WTC11 (cell line): ENCODE data around the gene UBE2R2. TPM values are rescaled to one million over a fixed set of nuclear protein-coding genes. Genes with fewer than 3 reads are reported as not detected.

Source experiments
- ATAC-seq: fragments of 200-7000 bp; cut with Tn5 transposase; 2 replicates; pipeline ENCODE4 v1.10.0; 2021; ENCODE audit warnings: mild to moderate bottlenecking, moderate library complexity
- CTCF ChIA-PET: fragments of 300-600 bp; sonication (Branson Sonifier 250); formaldehyde crosslinking; loops from one replicate; lab custom pipeline; 2021; ENCODE audit warnings: antibody characterized with exemption; lab: Charles Lee
- POLR2A ChIA-PET: fragments of 350-600 bp; sonication (Branson Sonifier 250); formaldehyde crosslinking; loops from one replicate; lab custom pipeline; 2021; ENCODE audit warnings: antibody characterized with exemption; lab: Charles Lee
- DNase-seq: peaks from one replicate; pipeline ENCODE4 v3.0.0; 2021; ENCODE audit warnings: low spot score
- H3K27ac Mint-ChIP-seq: 2 replicates; pipeline ENCODE4 v1.8.0; 2021; ENCODE audit warnings: mixed read lengths
- H3K27me3 Mint-ChIP-seq: 2 replicates; pipeline ENCODE4 v1.8.0; 2021; ENCODE audit warnings: low read depth, mild to moderate bottlenecking, moderate library complexity, mixed read lengths
- H3K36me3 Mint-ChIP-seq: 2 replicates; pipeline ENCODE4 v1.8.0; 2021; ENCODE audit warnings: mixed read lengths
- H3K4me1 Mint-ChIP-seq: 2 replicates; pipeline ENCODE4 v1.8.0; 2022; ENCODE audit warnings: mixed read lengths
- H3K4me3 Mint-ChIP-seq: 2 replicates; pipeline ENCODE4 v1.8.0; 2021; ENCODE audit warnings: mild to moderate bottlenecking, moderate library complexity, mixed read lengths
- H3K9me3 Mint-ChIP-seq: 2 replicates; pipeline ENCODE4 v1.8.0; 2021; ENCODE audit warnings: mixed read lengths
- FOXK1 ChIP-seq: sonication (generic); formaldehyde crosslinking; IDR thresholded peaks from 2 replicates; pipeline ENCODE4 v1.8.0; 2022; ENCODE audit warnings: mild to moderate bottlenecking, moderate library complexity, missing genetic modification reagents
- FOXP1 ChIP-seq: sonication (generic); formaldehyde crosslinking; IDR thresholded peaks from 2 replicates; pipeline ENCODE4 v1.8.0; 2022; ENCODE audit warnings: missing genetic modification reagents, mild to moderate bottlenecking, moderate library complexity, borderline replicate concordance
- JAZF1 ChIP-seq: fragments of 250-450 bp; sonication (Bioruptor Pico); IDR thresholded peaks from 2 replicates; pipeline ENCODE4 v1.9.0; 2021; ENCODE audit warnings: moderate library complexity, mild to moderate bottlenecking, inconsistent platforms
- KAT7 ChIP-seq: sonication (generic); formaldehyde crosslinking; IDR thresholded peaks from 2 replicates; pipeline ENCODE4 v1.8.1; 2023; ENCODE audit warnings: missing genetic modification reagents, mild to moderate bottlenecking, borderline replicate concordance
- MXD4 ChIP-seq: fragments of 250-450 bp; sonication (Bioruptor Pico); IDR thresholded peaks from 2 replicates; pipeline ENCODE4 v1.8.0; 2021; ENCODE audit warnings: mild to moderate bottlenecking, moderate library complexity, borderline replicate concordance
- NFE2L1 ChIP-seq: sonication (generic); formaldehyde crosslinking; IDR thresholded peaks from 2 replicates; pipeline ENCODE4 v1.8.1; 2023; ENCODE audit warnings: missing genetic modification reagents
- NR3C1 ChIP-seq: sonication (generic); formaldehyde crosslinking; conservative IDR thresholded peaks from 2 replicates; pipeline ENCODE4 v1.8.1; 2023; ENCODE audit warnings: low read depth, mild to moderate bottlenecking, missing genetic modification reagents
- USF1 ChIP-seq: sonication (generic); formaldehyde crosslinking; IDR thresholded peaks from 2 replicates; pipeline ENCODE4 v1.8.0; 2022; ENCODE audit warnings: mild to moderate bottlenecking, missing genetic modification reagents
- ZNF121 ChIP-seq: sonication (generic); formaldehyde crosslinking; IDR thresholded peaks from 2 replicates; pipeline ENCODE4 v1.8.0; 2023; ENCODE audit warnings: missing genetic modification reagents
- ZNF512 ChIP-seq: sonication (generic); formaldehyde crosslinking; IDR thresholded peaks from 2 replicates; pipeline ENCODE4 v1.8.1; 2022; ENCODE audit warnings: missing genetic modification reagents, borderline replicate concordance
- total RNA-seq: library from RNA; stranded (reverse); gene quantifications from 3 replicates; pipeline ENCODE4 v1.2.3, GENCODE V29; 2021
- TF ChIP-seq, protein P1 (sequence below): sonication (generic); formaldehyde crosslinking; IDR thresholded peaks from 2 replicates; pipeline ENCODE4 v1.8.1; 2023; ENCODE audit warnings: mild to moderate bottlenecking, missing genetic modification reagents, moderate library complexity
- TF ChIP-seq, protein P2 (sequence below): sonication (generic); formaldehyde crosslinking; conservative IDR thresholded peaks from 2 replicates; pipeline ENCODE4 v1.8.1; 2022; ENCODE audit warnings: mild to moderate bottlenecking, missing genetic modification reagents
- TF ChIP-seq, protein P3 (sequence below): sonication (generic); formaldehyde crosslinking; IDR thresholded peaks from 2 replicates; pipeline ENCODE4 v1.8.1; 2023; ENCODE audit warnings: mild to moderate bottlenecking, missing genetic modification reagents

Gene UBE2R2
- total RNA-seq, 1 experiment from 2014 or later: 45.0 TPM

GRCh38 chr9:33906769-33907168, 89.8 kb downstream of the UBE2R2 start:
- ATAC-seq: no peak
- no peaks in the 10 kb centered on the region for H3K27me3 Mint-ChIP-seq
- TF ChIP-seq ZNF121 (CRISPR knock-in tag): no peak
- POLR2A ChIA-PET: no interaction called here
- H3K9me3 Mint-ChIP-seq: no peaks in the 10 kb centered on the region
- DNase-seq: no peak
- CTCF ChIA-PET: interaction anchor here (0.6 to 1.1 kb wide), 2 partner anchors 18 to 53 kb away, joined by 3 to 4 read pairs; no protein-coding TSS in a partner anchor
- no peak overlapping the region for H3K27ac Mint-ChIP-seq
- H3K4me1 Mint-ChIP-seq: peaks cover 16% of the 10 kb centered on the region
- no peak overlapping the region for H3K4me3 Mint-ChIP-seq
- H3K36me3 Mint-ChIP-seq: peaks cover 8% of the 10 kb centered on the region

- CTCF ChIA-PET: interaction anchor here (0.6 to 1.1 kb wide), 2 partner anchors 17 to 54 kb away, joined by 3 to 4 read pairs; no protein-coding TSS in a partner anchor
- H3K27ac Mint-ChIP-seq: 0 out of 2 replicates have a peak overlapping the region, but pooled peaks have one; percentile 1
These were observed 90.4 kb downstream of the UBE2R2 start for GRCh38 chr9:33907347-33907746.

GRCh38 chr9:33908114-33908513, 91.2 kb downstream of the UBE2R2 start:
- H3K4me1 Mint-ChIP-seq: peaks cover 14% of the 10 kb centered on the region
- POLR2A ChIA-PET: no interaction called here
- CTCF ChIA-PET: no interaction called here
- peak overlapping the region; percentile 51; the same call in 1 of the 2 replicates for H3K27ac Mint-ChIP-seq
- no peaks in the 10 kb centered on the region for H3K27me3 Mint-ChIP-seq
- DNase-seq: no peak
- ATAC-seq: peak; percentile 56
- H3K4me3 Mint-ChIP-seq: no peak overlapping the region
- H3K36me3 Mint-ChIP-seq: peaks cover 12% of the 10 kb centered on the region
- H3K9me3 Mint-ChIP-seq: no peaks in the 10 kb centered on the region
- TF ChIP-seq, protein P1, sequence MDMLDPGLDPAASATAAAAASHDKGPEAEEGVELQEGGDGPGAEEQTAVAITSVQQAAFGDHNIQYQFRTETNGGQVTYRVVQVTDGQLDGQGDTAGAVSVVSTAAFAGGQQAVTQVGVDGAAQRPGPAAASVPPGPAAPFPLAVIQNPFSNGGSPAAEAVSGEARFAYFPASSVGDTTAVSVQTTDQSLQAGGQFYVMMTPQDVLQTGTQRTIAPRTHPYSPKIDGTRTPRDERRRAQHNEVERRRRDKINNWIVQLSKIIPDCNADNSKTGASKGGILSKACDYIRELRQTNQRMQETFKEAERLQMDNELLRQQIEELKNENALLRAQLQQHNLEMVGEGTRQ (CRISPR knock-in tag): 0 out of 2 replicates have a peak, but pooled peaks have one; percentile 33
- TF ChIP-seq NR3C1 (CRISPR knock-in tag) (no peak), FOXP1 (no peak)
- TF ChIP-seq, protein P2, sequence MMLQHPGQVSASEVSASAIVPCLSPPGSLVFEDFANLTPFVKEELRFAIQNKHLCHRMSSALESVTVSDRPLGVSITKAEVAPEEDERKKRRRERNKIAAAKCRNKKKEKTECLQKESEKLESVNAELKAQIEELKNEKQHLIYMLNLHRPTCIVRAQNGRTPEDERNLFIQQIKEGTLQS (CRISPR knock-in tag): no peak

More at GRCh38 chr9:33907347-33907746, 90.4 kb downstream of the UBE2R2 start:
- POLR2A ChIA-PET: no interaction called here
- ATAC-seq: no peak
- no peak for TF ChIP-seq KAT7 (CRISPR knock-in tag)
- no peak for TF ChIP-seq MXD4
- TF ChIP-seq, protein P3, sequence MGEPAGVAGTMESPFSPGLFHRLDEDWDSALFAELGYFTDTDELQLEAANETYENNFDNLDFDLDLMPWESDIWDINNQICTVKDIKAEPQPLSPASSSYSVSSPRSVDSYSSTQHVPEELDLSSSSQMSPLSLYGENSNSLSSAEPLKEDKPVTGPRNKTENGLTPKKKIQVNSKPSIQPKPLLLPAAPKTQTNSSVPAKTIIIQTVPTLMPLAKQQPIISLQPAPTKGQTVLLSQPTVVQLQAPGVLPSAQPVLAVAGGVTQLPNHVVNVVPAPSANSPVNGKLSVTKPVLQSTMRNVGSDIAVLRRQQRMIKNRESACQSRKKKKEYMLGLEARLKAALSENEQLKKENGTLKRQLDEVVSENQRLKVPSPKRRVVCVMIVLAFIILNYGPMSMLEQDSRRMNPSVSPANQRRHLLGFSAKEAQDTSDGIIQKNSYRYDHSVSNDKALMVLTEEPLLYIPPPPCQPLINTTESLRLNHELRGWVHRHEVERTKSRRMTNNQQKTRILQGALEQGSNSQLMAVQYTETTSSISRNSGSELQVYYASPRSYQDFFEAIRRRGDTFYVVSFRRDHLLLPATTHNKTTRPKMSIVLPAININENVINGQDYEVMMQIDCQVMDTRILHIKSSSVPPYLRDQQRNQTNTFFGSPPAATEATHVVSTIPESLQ (CRISPR knock-in tag): no peak
- TF ChIP-seq JAZF1: no peak
- peaks cover 10% of the 10 kb centered on the region for H3K36me3 Mint-ChIP-seq
- H3K9me3 Mint-ChIP-seq: no peaks in the 10 kb centered on the region
- H3K27me3 Mint-ChIP-seq: no peaks in the 10 kb centered on the region
- H3K4me3 Mint-ChIP-seq: no peak overlapping the region
- no peak for DNase-seq
- H3K4me1 Mint-ChIP-seq: peaks cover 16% of the 10 kb centered on the region

DNA sequence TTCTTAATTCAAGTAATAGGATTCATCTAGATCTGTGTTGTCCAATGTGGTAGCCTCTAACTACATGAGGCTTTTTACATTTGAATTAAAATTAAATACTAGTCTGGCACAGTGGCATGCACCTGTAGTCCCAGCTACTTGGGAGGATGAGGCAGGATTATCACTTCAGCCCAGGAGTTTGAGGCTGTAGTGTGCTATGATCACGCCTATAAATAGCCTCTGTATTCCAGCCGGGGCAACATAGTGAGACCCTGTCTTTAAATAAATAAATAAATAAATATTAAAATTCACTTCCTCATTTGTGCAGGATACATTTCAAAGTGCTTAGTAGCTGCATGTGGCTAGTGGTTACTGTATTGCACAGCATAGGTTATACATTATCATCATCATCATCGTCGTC, 91.8 kb downstream of the UBE2R2 start:
- TF ChIP-seq ZNF512 (CRISPR knock-in tag): no peak
- TF ChIP-seq USF1 (CRISPR knock-in tag): no peak
- TF ChIP-seq NFE2L1 (CRISPR knock-in tag): no peak
- TF ChIP-seq FOXP1: no peak
- TF ChIP-seq FOXK1 (CRISPR knock-in tag): no peak
- DNase-seq (no peak), ATAC-seq (no peak)
- POLR2A ChIA-PET: no interaction called here
- no peaks in the 10 kb centered on the region for H3K9me3 Mint-ChIP-seq
- peaks cover 8% of the 10 kb centered on the region for H3K4me1 Mint-ChIP-seq
- H3K27ac Mint-ChIP-seq: no peak overlapping the region
- H3K36me3 Mint-ChIP-seq: peaks cover 13% of the 10 kb centered on the region
- no peaks in the 10 kb centered on the region for H3K27me3 Mint-ChIP-seq
- CTCF ChIA-PET: no interaction called here
- H3K4me3 Mint-ChIP-seq: no peak overlapping the region
